ENCODE measurements around the gene PNLDC1. TPM values are rescaled to one million over a fixed set of nuclear protein-coding genes. Genes with fewer than 3 reads are reported as not detected.

PNLDC1 gene
- total and polyA plus RNA-seq, 2 experiments from 2014 or later = not detected

- H3K27ac Mint-ChIP-seq = no peak overlapping the region
- peaks cover 94% of the 10 kb centered on the region for H3K36me3 Mint-ChIP-seq (ENCODE audit: low read depth)
Observed at GRCh38 chr6:159778131-159778530, 21.9 kb upstream of the PNLDC1 start.

More at GRCh38 chr6:159778131-159778530, 21.9 kb upstream of the PNLDC1 start:
- H3K27me3 ChIP-seq (ENCODE audit: insufficient read depth) = no peaks in the 10 kb centered on the region
- H3K4me3 Mint-ChIP-seq = no peak overlapping the region
- no peak for TF ChIP-seq EZH2 (IDR thresholded peaks at IDR 0.05; ENCODE audit: low read depth, unreplicated experiment)
- TF ChIP-seq ZNF114 (CRISPR knock-in tag; IDR thresholded peaks at IDR 0.05) = no peak
- TF ChIP-seq, protein P1, sequence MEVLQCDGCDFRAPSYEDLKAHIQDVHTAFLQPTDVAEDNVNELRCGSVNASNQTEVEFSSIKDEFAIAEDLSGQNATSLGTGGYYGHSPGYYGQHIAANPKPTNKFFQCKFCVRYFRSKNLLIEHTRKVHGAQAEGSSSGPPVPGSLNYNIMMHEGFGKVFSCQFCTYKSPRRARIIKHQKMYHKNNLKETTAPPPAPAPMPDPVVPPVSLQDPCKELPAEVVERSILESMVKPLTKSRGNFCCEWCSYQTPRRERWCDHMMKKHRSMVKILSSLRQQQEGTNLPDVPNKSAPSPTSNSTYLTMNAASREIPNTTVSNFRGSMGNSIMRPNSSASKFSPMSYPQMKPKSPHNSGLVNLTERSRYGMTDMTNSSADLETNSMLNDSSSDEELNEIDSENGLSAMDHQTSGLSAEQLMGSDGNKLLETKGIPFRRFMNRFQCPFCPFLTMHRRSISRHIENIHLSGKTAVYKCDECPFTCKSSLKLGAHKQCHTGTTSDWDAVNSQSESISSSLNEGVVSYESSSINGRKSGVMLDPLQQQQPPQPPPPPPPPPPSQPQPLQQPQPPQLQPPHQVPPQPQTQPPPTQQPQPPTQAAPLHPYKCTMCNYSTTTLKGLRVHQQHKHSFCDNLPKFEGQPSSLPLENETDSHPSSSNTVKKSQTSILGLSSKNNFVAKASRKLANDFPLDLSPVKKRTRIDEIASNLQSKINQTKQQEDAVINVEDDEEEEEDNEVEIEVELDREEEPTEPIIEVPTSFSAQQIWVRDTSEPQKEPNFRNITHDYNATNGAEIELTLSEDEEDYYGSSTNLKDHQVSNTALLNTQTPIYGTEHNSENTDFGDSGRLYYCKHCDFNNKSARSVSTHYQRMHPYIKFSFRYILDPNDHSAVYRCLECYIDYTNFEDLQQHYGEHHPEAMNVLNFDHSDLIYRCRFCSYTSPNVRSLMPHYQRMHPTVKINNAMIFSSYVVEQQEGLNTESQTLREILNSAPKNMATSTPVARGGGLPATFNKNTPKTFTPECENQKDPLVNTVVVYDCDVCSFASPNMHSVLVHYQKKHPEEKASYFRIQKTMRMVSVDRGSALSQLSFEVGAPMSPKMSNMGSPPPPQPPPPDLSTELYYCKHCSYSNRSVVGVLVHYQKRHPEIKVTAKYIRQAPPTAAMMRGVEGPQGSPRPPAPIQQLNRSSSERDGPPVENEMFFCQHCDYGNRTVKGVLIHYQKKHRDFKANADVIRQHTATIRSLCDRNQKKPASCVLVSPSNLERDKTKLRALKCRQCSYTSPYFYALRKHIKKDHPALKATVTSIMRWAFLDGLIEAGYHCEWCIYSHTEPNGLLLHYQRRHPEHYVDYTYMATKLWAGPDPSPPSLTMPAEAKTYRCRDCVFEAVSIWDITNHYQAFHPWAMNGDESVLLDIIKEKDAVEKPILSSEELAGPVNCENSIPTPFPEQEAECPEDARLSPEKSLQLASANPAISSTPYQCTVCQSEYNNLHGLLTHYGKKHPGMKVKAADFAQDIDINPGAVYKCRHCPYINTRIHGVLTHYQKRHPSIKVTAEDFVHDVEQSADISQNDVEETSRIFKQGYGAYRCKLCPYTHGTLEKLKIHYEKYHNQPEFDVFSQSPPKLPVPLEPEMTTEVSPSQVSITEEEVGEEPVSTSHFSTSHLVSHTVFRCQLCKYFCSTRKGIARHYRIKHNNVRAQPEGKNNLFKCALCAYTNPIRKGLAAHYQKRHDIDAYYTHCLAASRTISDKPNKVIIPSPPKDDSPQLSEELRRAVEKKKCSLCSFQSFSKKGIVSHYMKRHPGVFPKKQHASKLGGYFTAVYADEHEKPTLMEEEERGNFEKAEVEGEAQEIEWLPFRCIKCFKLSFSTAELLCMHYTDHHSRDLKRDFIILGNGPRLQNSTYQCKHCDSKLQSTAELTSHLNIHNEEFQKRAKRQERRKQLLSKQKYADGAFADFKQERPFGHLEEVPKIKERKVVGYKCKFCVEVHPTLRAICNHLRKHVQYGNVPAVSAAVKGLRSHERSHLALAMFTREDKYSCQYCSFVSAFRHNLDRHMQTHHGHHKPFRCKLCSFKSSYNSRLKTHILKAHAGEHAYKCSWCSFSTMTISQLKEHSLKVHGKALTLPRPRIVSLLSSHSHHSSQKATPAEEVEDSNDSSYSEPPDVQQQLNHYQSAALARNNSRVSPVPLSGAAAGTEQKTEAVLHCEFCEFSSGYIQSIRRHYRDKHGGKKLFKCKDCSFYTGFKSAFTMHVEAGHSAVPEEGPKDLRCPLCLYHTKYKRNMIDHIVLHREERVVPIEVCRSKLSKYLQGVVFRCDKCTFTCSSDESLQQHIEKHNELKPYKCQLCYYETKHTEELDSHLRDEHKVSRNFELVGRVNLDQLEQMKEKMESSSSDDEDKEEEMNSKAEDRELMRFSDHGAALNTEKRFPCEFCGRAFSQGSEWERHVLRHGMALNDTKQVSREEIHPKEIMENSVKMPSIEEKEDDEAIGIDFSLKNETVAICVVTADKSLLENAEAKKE (CRISPR knock-in tag; IDR thresholded peaks at IDR 0.05) = no peak
- TF ChIP-seq, protein P2, sequence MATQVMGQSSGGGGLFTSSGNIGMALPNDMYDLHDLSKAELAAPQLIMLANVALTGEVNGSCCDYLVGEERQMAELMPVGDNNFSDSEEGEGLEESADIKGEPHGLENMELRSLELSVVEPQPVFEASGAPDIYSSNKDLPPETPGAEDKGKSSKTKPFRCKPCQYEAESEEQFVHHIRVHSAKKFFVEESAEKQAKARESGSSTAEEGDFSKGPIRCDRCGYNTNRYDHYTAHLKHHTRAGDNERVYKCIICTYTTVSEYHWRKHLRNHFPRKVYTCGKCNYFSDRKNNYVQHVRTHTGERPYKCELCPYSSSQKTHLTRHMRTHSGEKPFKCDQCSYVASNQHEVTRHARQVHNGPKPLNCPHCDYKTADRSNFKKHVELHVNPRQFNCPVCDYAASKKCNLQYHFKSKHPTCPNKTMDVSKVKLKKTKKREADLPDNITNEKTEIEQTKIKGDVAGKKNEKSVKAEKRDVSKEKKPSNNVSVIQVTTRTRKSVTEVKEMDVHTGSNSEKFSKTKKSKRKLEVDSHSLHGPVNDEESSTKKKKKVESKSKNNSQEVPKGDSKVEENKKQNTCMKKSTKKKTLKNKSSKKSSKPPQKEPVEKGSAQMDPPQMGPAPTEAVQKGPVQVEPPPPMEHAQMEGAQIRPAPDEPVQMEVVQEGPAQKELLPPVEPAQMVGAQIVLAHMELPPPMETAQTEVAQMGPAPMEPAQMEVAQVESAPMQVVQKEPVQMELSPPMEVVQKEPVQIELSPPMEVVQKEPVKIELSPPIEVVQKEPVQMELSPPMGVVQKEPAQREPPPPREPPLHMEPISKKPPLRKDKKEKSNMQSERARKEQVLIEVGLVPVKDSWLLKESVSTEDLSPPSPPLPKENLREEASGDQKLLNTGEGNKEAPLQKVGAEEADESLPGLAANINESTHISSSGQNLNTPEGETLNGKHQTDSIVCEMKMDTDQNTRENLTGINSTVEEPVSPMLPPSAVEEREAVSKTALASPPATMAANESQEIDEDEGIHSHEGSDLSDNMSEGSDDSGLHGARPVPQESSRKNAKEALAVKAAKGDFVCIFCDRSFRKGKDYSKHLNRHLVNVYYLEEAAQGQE (IDR thresholded peaks at IDR 0.05; ENCODE audit: unreplicated experiment) = no peak
- no peak for TF ChIP-seq CTCF (conservative IDR thresholded peaks at IDR 0.05; ENCODE audit: low read depth in 2 of 2)
- no peak for TF ChIP-seq ZNF331 (CRISPR knock-in tag; IDR thresholded peaks at IDR 0.05; ENCODE audit: low read depth)
- no peak for TF ChIP-seq CREB1 (CRISPR knock-in tag; IDR thresholded peaks at IDR 0.05; ENCODE audit: low read depth)
- TF ChIP-seq STAT1 (IDR thresholded peaks at IDR 0.05; ENCODE audit: unreplicated experiment) = no peak
- TF ChIP-seq NANOG (IDR thresholded peaks at IDR 0.05; ENCODE audit: borderline replicate concordance) = no peak
- TF ChIP-seq JUNB (IDR thresholded peaks at IDR 0.05; ENCODE audit: unreplicated experiment) = no peak
- TF ChIP-seq ETS1 (IDR thresholded peaks at IDR 0.05) = no peak
- no peaks in the 10 kb centered on the region for H3K9me2 ChIP-seq (ENCODE audit: insufficient read depth)
- H3K9me3 Mint-ChIP-seq = no peaks in the 10 kb centered on the region
- no peaks in the 10 kb centered on the region for H3K4me1 Mint-ChIP-seq
- DNase-seq (ENCODE audit: low spot score) (no peak), ATAC-seq (no peak)
- H3K4me3 ChIP-seq = no peak overlapping the region
- H4K20me1 ChIP-seq (replicated peaks; ENCODE audit: insufficient read depth) = peaks cover 35% of the 10 kb centered on the region
- peaks cover 9% of the 10 kb centered on the region for H3K27me3 Mint-ChIP-seq (ENCODE audit: insufficient read depth, low read depth, poor library complexity)
- no peaks in the 10 kb centered on the region for H3K4me1 ChIP-seq (ENCODE audit: insufficient read depth)
- 0 out of 2 replicates have a peak overlapping the region, but pooled peaks have one; percentile 7 for H3K27ac ChIP-seq (ENCODE audit: low read depth)
- H3K36me3 ChIP-seq (ENCODE audit: insufficient read depth) = peaks cover 87% of the 10 kb centered on the region
- peaks cover 23% of the 10 kb centered on the region for H3K79me2 ChIP-seq (replicated peaks; ENCODE audit: insufficient read depth)
- no peak overlapping the region for H3K4me2 ChIP-seq
- peaks cover 34% of the 10 kb centered on the region for H3F3A ChIP-seq (replicated peaks; ENCODE audit: low read depth)
- H2AFZ ChIP-seq = no peak overlapping the region

All from GM23338 (cell line).